ENCODE data around the gene BLOC1S3.

DNA sequence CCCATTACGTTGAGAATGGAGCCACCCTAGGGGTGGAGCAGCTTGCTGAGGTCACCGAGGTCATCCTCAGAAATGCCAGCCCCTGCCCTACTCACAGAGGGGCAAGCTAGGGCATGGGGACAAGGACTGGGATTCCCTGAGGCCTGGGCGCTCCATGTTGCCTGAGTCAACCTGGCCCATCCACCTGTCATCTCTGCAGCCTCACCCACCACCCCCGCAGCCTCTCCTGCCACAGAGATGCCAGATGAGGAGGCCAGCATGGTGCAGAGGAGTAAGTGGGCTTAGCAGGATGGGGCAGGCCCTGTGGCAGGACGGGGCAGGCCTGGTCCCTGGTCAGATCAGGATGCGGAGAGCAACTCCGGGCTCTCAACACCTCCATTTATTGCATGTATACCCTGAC, 27.3 kb upstream of the BLOC1S3 start:
- TF ChIP-seq ZNF565 (CRISPR knock-in tag; conservative IDR thresholded peaks at IDR 0.05; ENCODE audit: low read depth) (no peak), ZNF70 (CRISPR knock-in tag; IDR thresholded peaks at IDR 0.05) (no peak), RARB (CRISPR knock-in tag; IDR thresholded peaks at IDR 0.05) (no peak), CSDC2 (CRISPR knock-in tag; IDR thresholded peaks at IDR 0.05) (no peak), ISL1 (CRISPR knock-in tag; IDR thresholded peaks at IDR 0.05) (no peak), SNAI2 (CRISPR knock-in tag; IDR thresholded peaks at IDR 0.05) (no peak), ZC3H10 (CRISPR knock-in tag; IDR thresholded peaks at IDR 0.05) (no peak), ESRRG (CRISPR knock-in tag; IDR thresholded peaks at IDR 0.05) (no peak), TOX (CRISPR knock-in tag; IDR thresholded peaks at IDR 0.05; ENCODE audit: borderline replicate concordance) (no peak), PPARA (CRISPR knock-in tag; IDR thresholded peaks at IDR 0.05; ENCODE audit: borderline replicate concordance) (no peak), BACH2 (CRISPR knock-in tag; IDR thresholded peaks at IDR 0.05; ENCODE audit: borderline replicate concordance) (no peak)
- TF ChIP-seq, protein P1, sequence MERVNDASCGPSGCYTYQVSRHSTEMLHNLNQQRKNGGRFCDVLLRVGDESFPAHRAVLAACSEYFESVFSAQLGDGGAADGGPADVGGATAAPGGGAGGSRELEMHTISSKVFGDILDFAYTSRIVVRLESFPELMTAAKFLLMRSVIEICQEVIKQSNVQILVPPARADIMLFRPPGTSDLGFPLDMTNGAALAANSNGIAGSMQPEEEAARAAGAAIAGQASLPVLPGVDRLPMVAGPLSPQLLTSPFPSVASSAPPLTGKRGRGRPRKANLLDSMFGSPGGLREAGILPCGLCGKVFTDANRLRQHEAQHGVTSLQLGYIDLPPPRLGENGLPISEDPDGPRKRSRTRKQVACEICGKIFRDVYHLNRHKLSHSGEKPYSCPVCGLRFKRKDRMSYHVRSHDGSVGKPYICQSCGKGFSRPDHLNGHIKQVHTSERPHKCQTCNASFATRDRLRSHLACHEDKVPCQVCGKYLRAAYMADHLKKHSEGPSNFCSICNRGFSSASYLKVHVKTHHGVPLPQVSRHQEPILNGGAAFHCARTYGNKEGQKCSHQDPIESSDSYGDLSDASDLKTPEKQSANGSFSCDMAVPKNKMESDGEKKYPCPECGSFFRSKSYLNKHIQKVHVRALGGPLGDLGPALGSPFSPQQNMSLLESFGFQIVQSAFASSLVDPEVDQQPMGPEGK (CRISPR knock-in tag; IDR thresholded peaks at IDR 0.05; ENCODE audit: borderline replicate concordance): no peak
- TF ChIP-seq, protein P2, sequence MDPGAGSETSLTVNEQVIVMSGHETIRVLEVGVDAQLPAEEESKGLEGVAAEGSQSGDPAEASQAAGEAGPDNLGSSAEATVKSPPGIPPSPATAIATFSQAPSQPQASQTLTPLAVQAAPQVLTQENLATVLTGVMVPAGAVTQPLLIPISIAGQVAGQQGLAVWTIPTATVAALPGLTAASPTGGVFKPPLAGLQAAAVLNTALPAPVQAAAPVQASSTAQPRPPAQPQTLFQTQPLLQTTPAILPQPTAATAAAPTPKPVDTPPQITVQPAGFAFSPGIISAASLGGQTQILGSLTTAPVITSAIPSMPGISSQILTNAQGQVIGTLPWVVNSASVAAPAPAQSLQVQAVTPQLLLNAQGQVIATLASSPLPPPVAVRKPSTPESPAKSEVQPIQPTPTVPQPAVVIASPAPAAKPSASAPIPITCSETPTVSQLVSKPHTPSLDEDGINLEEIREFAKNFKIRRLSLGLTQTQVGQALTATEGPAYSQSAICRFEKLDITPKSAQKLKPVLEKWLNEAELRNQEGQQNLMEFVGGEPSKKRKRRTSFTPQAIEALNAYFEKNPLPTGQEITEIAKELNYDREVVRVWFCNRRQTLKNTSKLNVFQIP (CRISPR knock-in tag; IDR thresholded peaks at IDR 0.05; ENCODE audit: borderline replicate concordance, low read depth): no peak
- TF ChIP-seq, protein P3, sequence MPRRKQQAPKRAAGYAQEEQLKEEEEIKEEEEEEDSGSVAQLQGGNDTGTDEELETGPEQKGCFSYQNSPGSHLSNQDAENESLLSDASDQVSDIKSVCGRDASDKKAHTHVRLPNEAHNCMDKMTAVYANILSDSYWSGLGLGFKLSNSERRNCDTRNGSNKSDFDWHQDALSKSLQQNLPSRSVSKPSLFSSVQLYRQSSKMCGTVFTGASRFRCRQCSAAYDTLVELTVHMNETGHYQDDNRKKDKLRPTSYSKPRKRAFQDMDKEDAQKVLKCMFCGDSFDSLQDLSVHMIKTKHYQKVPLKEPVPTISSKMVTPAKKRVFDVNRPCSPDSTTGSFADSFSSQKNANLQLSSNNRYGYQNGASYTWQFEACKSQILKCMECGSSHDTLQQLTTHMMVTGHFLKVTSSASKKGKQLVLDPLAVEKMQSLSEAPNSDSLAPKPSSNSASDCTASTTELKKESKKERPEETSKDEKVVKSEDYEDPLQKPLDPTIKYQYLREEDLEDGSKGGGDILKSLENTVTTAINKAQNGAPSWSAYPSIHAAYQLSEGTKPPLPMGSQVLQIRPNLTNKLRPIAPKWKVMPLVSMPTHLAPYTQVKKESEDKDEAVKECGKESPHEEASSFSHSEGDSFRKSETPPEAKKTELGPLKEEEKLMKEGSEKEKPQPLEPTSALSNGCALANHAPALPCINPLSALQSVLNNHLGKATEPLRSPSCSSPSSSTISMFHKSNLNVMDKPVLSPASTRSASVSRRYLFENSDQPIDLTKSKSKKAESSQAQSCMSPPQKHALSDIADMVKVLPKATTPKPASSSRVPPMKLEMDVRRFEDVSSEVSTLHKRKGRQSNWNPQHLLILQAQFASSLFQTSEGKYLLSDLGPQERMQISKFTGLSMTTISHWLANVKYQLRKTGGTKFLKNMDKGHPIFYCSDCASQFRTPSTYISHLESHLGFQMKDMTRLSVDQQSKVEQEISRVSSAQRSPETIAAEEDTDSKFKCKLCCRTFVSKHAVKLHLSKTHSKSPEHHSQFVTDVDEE (CRISPR knock-in tag; IDR thresholded peaks at IDR 0.05): no peak
